Effector memory CD4-positive, alpha-beta T cell (primary cell): ENCODE results near the gene SNX32.
A peak's percentile ranks its signal among the peaks of the same experiment; 100 is the strongest.

ENCODE experiments used
- DNase-seq, 3 donors: peaks; one replicate each; pipeline ENCODE4 v3.0.0-alpha.2; 2020
- H3K27ac ChIP-seq: 2 replicates; pipeline ENCODE4 v1.7.0; 2013; ENCODE audit warnings: mild to moderate bottlenecking, low read length, moderate library complexity; ENCODE audit not compliant: insufficient read depth, poor library complexity, severe bottlenecking
- H3K27me3 ChIP-seq: replicated peaks from 2 replicates; pipeline ENCODE4 v1.7.0; 2013; ENCODE audit warnings: mild to moderate bottlenecking, low read length; ENCODE audit not compliant: insufficient read depth, control insufficient read depth, poor library complexity, severe bottlenecking
- H3K36me3 ChIP-seq: 2 replicates; pipeline ENCODE4 v1.7.0; 2013; ENCODE audit warnings: mild to moderate bottlenecking, low read length, moderate library complexity; ENCODE audit not compliant: control insufficient read depth, insufficient read depth
- H3K4me1 ChIP-seq: 2 replicates; pipeline ENCODE4 v1.7.0; 2013; ENCODE audit warnings: low read length, mild to moderate bottlenecking; ENCODE audit not compliant: control insufficient read depth, insufficient read depth, poor library complexity, severe bottlenecking
- H3K4me3 ChIP-seq: 2 replicates; pipeline ENCODE4 v1.7.0; 2013; ENCODE audit warnings: low read length, low read depth, mild to moderate bottlenecking; ENCODE audit not compliant: insufficient read depth, poor library complexity, severe bottlenecking
- H3K9me3 ChIP-seq: 2 replicates; pipeline ENCODE4 v1.7.0; 2013; ENCODE audit warnings: mild to moderate bottlenecking, low read length, moderate library complexity; ENCODE audit not compliant: control insufficient read depth

SNX32 gene

DNA sequence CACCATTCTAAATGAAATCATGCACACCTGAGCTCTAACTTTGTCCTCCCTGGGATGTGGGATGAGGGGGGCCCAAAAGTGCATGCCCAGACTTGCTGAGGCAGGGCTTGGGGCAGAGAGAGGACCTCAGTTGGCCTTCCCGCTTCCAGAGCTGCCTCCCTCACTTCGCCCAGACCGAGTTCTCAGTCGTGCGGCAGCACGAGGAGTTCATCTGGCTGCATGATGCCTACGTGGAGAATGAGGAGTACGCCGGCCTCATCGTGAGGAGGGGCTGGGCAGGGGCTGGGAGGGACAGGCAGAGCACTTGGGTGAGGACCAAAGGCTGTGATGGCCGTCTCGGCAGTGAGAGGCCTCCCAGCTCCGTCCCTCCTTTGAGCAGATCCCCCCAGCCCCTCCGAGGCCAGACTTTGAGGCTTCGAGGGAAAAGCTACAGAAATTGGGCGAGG, 16.0 kb downstream of the SNX32 start:
- H3K27me3 ChIP-seq, result no peaks in the 10 kb centered on the region
- H3K36me3 ChIP-seq, result peaks cover 43% of the 10 kb centered on the region
- H3K9me3 ChIP-seq, result no peaks in the 10 kb centered on the region
- H3K27ac ChIP-seq, result no peak overlapping the region
- no peak overlapping the region for H3K4me3 ChIP-seq
- H3K4me1 ChIP-seq, result peaks cover 4% of the 10 kb centered on the region
- no peak for DNase-seq

GRCh38 chr11:65850217-65851082, 16.7 kb downstream of the SNX32 start:
- H3K9me3 ChIP-seq, result no peaks in the 10 kb centered on the region
- H3K4me3 ChIP-seq, result no peak overlapping the region
- H3K4me1 ChIP-seq, result peaks cover 5% of the 10 kb centered on the region
- H3K36me3 ChIP-seq, result peaks cover 50% of the 10 kb centered on the region
- no peaks in the 10 kb centered on the region for H3K27me3 ChIP-seq
- no peak overlapping the region for H3K27ac ChIP-seq
- DNase-seq, result no peak

- DNase-seq, result no peak
- no peaks in the 10 kb centered on the region for H3K9me3 ChIP-seq
- peaks cover 57% of the 10 kb centered on the region for H3K36me3 ChIP-seq
- no peak overlapping the region for H3K4me3 ChIP-seq
- no peak overlapping the region for H3K27ac ChIP-seq
- peaks cover 12% of the 10 kb centered on the region for H3K4me1 ChIP-seq
- no peaks in the 10 kb centered on the region for H3K27me3 ChIP-seq
Measured at GRCh38 chr11:65851083-65851579, 17.4 kb downstream of the SNX32 start.

GRCh38 chr11:65851811-65852507, 18.2 kb downstream of the SNX32 start:
- H3K36me3 ChIP-seq, result peaks cover 57% of the 10 kb centered on the region
- no peak for DNase-seq
- no peaks in the 10 kb centered on the region for H3K27me3 ChIP-seq
- H3K4me1 ChIP-seq, result peaks cover 20% of the 10 kb centered on the region
- H3K27ac ChIP-seq, result no peak overlapping the region
- no peaks in the 10 kb centered on the region for H3K9me3 ChIP-seq
- no peak overlapping the region for H3K4me3 ChIP-seq

DNA sequence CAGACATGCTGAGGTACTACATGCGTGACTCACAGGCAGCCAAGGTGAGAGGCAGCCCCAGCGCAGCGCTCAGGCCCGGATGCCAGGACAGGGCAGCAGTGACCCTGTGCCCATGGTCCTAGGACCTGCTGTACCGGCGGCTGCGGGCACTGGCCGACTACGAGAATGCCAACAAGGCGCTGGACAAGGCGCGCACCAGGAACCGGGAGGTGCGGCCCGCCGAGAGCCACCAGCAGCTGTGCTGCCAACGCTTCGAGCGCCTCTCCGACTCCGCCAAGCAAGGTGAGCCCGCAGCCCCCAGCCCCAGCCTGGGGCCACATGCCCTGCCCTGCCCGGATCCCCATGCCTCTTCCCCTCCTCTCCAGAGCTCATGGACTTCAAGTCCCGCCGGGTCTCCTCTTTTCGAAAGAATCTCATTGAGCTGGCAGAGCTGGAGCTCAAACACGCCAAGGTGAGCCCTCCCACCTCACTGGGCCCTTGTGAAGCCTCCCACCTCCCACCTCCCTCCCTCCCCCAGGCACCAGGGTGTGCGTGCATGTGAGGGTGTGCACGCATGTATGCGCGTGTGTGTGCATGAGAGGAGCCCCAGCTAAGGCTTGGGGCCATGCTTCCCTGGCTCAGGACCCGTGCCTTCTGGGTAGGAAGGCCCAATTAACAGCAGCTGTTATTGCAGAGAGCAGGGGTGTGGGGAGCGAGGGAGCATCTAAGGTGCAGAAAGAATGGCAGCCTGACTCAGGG, 18.9 kb downstream of the SNX32 start:
- H3K27me3 ChIP-seq, result no peaks in the 10 kb centered on the region
- peaks cover 57% of the 10 kb centered on the region for H3K36me3 ChIP-seq
- H3K4me3 ChIP-seq, result no peak overlapping the region

DNA sequence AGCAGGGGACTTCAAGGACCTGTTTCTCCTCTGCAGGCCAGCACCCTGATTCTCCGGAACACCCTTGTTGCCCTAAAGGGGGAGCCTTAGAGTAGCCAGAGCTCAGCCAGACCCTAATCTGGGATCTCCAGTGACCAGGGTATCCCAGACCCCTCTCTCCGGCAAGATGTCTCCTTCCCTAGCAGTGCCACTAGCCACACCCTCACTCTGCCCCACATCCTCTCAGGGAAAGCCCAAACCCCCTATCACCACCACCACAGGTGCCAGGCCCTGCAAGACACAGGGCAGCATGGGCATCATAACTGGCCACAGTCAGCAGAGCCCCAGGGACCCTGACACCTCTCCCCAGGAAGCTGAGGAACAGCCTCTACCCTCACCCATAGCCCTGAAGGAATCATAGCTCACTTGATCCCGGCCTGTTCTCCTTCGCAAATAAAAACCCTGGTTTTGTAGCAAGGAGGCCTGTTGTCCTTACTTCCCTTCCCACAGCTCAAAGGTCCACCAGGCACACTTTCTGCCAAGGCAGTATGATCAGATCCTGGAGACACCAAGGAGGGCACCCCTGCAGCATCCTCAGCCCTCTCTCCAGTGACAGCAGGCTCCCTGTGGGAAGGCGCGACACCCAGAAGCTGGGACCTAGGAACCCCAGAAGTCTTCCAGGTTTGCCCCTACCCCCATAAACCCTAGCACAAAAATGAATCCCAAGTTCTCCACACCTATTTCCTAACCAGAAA, 19.6 kb downstream of the SNX32 start:
- peaks cover 21% of the 10 kb centered on the region for H3K4me1 ChIP-seq
- peaks cover 57% of the 10 kb centered on the region for H3K36me3 ChIP-seq
- no peaks in the 10 kb centered on the region for H3K9me3 ChIP-seq
- H3K4me3 ChIP-seq, result no peak overlapping the region
- DNase-seq, result no peak
- H3K27me3 ChIP-seq, result no peaks in the 10 kb centered on the region
- peak overlapping the region; percentile 27 for H3K27ac ChIP-seq

More for the DNA sequence above, 18.9 kb downstream of the SNX32 start:
- Histone ChIP-seq H3K4me1 (peaks cover 20% of the 10 kb centered on the region), H3K27ac (no peak overlapping the region), H3K9me3 (no peaks in the 10 kb centered on the region)
- DNase-seq, result no peak

DNA sequence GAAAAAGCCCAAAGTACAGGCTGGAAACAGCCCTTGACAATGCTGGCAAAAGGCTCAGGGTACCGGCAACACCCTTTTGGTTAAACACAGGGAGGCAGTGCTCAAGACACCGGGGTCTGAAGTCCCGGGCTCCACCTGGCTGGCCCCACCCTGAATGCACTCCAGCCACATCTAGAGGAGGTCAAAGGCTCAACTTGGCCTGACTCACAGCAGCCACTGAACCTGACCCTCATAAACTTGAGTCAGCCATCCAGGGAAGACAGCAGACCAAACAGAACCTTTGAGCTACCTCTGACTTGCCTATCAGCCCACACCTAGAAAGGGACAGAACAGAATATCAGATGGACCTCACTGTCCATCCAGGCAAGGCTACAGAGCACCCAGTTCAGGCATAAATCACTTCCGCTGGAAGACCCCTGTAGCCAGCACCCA, 20.4 kb downstream of the SNX32 start:
- Histone ChIP-seq H3K9me3 (no peaks in the 10 kb centered on the region), H3K36me3 (peaks cover 57% of the 10 kb centered on the region), H3K27ac (peak overlapping the region; percentile 27), H3K4me1 (peaks cover 28% of the 10 kb centered on the region), H3K27me3 (no peaks in the 10 kb centered on the region), H3K4me3 (no peak overlapping the region)
- DNase-seq, result no peak

DNA sequence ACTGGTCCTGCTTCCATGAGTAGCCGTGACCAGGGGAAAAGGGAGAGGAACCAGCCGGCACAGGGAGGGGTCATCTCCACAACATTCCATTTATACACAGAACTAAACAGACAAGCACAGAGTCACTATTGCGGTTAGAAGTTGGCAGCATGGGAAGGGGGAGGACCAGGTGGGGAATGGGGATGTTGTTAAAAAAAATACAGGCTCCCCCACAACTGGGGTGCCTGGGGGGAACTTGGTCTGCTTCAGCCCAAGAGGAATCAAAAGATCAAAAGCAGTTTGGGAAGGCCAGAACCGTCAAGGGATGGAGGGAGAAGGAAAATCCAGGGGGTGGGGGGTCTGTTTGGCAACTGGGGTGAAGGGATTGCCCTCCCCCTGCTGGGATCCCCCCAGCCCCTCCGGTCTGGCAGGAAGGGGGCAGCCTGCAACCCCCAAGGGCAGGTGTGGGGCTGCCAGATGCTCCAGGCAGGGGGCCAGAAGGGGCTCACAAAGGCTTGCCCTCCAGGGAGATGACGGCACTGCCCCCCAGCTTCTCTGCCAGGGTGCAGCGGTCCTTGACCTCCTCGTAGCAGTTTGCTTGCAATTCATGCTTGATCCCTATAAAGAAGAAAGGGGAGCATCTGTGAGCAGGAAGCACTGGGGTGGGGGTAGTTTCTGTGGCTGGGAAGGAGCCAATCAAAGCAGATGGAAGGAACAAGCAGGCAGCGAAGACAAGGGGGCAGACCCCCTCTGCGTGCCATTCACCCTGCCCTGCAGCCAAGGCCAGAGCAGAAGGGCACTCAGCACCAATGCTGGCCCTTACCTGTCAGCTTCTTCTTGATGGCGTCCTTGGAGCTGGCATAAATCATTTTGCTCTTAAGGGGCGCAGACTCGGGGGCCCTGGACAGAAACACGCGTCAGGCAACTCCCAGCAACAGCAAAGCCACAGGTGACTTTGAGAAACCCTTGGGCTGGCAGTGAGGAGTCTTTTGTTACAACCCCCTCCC, 21.4 kb downstream of the SNX32 start:
- DNase-seq, result no peak
- Histone ChIP-seq H3K27ac (no peak overlapping the region), H3K27me3 (no peaks in the 10 kb centered on the region), H3K4me1 (peaks cover 36% of the 10 kb centered on the region), H3K36me3 (peaks cover 57% of the 10 kb centered on the region), H3K9me3 (no peaks in the 10 kb centered on the region), H3K4me3 (no peak overlapping the region)
